Left lobe of liver (tissue), 2 donors: ENCODE measurements around the gene EXOSC5. TPM values are rescaled to one million over a fixed set of nuclear protein-coding genes. Genes with fewer than 3 reads are reported as not detected.
A peak's percentile ranks its signal among the peaks of the same experiment; 100 is the strongest.
"Not testable (repeated sequence)": the region's sequence is repeated elsewhere in the genome, so short reads cannot be mapped to it uniquely, and the experiment has no call there.

Experiments used
- ATAC-seq: fragments of 200-7000 bp; cut with Tn5 transposase; one replicate; pipeline ENCODE4 v1.9.1; 2020; ENCODE audit warnings: mild to moderate bottlenecking, moderate library complexity
- DNase-seq: peaks from one replicate; pipeline ENCODE4 v3.0.0-alpha.2; 2020; ENCODE audit warnings: low spot score
- total RNA-seq: library from RNA; stranded (reverse); gene quantifications from one replicate; pipeline ENCODE4 v1.2.1, GENCODE V29; 2021
- donor health status: DM: no; HTN: no; CAD: no; lungs with moderate emphysema.
- donor health status: DM: no; HTN: yes; CAD: no.

Gene EXOSC5
- total RNA-seq = 13.2 TPM

DNA sequence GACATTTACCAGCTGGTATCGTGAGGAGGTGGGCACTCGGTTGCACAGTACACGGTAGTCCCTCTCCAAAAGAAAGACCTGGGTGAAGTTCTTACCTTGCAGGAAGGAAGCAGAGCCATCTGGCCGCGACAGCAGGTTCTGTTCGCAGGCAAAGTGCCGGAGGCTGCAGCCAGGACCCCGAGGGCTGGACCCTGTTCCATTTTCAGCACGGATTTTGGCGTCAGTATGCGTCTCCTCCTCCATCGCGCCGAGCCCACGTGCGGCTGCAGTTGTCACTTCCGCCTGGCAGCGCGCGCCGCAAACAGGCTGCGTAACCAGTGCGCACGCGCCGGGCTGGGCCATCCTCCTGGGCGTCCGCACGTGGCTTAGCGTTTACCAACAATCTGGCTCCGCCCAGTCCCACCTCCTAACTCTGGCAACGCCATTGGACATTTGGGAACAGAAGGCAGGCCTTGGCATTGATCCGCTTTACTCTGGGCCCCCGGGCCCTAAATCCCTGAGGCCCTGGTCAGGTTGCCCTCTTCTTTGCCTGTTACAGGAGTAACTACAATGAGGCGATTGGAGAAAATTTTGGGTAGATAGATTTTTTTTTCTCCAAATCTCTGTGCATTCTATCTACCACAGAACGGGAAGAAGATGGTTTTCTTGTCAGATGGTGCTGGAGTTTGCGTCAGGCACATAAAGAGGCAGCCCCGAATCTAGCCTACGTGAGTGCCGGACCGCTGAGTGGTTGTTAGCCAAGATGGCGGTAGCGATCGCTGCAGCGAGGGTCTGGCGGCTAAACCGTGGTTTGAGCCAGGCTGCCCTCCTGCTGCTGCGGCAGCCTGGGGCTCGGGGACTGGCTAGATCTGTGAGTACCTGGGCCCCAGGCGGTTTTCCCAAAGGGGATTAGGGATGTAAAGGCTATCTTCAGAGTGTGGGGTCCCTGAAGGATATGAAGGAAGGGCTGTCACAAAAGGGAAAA, at the start of gene EXOSC5, which contains the start of gene BCKDHA:
Gene EXOSC5 (minus strand): TSS at position 274 of the 964 bp plus-strand sequence. CDS start 31 bp downstream, at position 243.
Gene BCKDHA (plus strand): TSS at position 733 of the 964 bp plus-strand sequence. CDS start 10 bp downstream, at position 743.
- peak; percentile 100 for DNase-seq
- ATAC-seq = peak; percentile 96

DNA sequence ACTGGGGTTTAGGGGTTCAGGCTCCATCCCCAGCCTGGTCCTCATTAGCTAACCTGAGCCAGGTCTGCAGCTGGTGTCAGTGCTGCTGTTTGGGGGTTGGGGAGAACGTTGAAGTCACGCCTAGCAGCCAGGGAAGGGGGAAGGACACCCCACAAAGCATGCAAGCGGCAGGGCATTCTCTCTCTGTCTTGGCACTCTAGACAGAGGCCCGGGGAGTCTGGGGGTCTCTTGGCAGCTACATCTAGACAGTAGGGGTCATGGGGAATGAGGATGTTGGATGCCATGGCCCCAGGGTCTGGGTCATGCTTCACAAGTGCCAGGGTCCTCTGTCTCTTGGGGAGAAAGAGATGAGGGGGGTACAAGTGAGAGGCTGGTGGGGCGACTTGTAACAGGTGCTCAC, 48.4 kb upstream of the EXOSC5 start:
- ATAC-seq = no peak
- DNase-seq = peak; percentile 23

DNA sequence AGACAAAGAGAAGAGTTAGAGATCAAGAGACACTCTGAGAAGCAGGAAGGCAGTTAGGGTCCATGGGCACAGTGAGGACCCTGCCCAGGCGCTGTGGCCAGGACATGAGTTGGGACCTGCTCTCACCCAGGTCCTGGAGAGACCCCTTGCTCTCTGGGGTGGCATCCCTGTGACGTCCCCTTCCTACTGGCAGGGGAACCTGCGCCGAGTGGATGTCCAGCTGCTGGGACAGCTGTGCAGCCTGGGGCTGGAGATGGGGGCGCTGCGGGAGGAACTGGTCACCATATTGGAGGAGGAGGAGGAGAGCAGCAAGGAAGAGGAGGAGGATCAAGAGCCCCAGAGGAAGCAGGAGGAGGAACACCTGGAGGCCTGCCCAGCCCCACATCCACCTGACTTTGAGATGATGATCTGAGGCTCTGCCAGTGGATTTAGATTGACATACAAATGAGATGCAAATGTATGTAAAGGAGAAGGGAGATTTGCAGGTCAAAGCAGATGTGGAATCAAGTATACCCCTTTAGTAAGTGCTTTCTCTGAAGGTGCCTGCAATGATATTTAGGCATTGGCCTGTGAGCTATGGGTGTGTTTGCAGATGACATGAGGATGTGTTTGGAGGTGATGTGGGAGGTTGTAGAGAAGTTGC, 46.8 kb upstream of the EXOSC5 start:
- DNase-seq = peak; percentile 38
- no peak for ATAC-seq

- DNase-seq = peak; percentile 36
- no peak for ATAC-seq
Measured at GRCh38 chr19:41442473-41443355, 45.6 kb upstream of the EXOSC5 start, which contains the start of gene ERICH4. TSS of gene ERICH4 (plus strand) at chr19:41443156. CDS start at chr19:41443170, 14 bp downstream.

GRCh38 chr19:41441321-41441945, 44.3 kb upstream of the EXOSC5 start:
- no peak for ATAC-seq
- DNase-seq = peak; percentile 37

GRCh38 chr19:41439441-41440222, 42.5 kb upstream of the EXOSC5 start, which contains the start of gene DMAC2:
TSS of gene DMAC2 (minus strand) at chr19:41439912. CDS start at chr19:41439899, 13 bp downstream.
- DNase-seq (peak; percentile 95), ATAC-seq (peak; percentile 96)

GRCh38 chr19:41437944-41438574, 40.9 kb upstream of the EXOSC5 start:
- no peak for ATAC-seq
- DNase-seq = no peak

GRCh38 chr19:41436674-41436951, 39.5 kb upstream of the EXOSC5 start:
- DNase-seq = no peak
- ATAC-seq = no peak

- ATAC-seq (no peak), DNase-seq (no peak)
Measured at GRCh38 chr19:41435936-41436673, 38.9 kb upstream of the EXOSC5 start.

DNA sequence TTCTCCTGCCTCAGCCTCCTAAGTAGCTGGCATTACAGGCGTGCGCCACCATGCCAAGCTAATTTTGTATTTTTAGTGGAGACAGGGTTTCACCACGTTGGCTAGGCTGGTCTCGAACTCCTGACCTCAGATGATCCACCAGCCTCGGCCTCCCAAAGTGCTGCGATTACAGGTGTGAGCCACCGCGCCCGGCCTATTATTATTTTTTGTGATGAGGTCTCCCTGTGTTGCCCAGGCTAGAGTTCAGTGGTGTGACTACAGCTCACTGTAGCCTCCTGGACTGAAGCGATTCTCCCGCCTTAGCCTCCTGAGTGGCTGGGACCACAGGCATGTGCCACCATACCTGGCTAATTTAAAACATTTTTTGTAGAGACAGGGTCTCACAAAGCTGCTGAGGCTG, 38.2 kb upstream of the EXOSC5 start:
- DNase-seq, ATAC-seq: not testable (repeated sequence)

- ATAC-seq (no peak), DNase-seq (no peak)
Measured at GRCh38 chr19:41434450-41434849, 37.3 kb upstream of the EXOSC5 start.

DNA sequence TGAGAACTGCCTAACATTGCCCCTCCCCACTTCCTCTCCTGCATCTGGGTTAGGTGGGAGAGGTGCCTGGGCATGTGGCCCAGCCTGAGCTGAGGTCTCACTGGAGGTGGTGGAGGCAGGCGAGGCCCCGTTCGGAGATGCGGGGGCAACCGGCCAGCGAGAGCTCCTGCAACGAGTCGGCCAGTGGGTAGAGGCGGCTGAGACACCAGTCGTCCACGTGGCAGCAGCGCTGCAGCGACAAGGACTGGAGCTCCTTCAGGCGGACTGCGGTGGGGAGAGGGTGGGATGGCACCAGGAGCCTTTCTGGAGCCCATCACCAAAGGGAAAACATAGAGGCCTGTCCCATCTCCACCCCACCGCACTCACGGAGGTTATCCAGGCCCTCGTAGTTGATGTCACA, 36.0 kb upstream of the EXOSC5 start:
- no peak for DNase-seq
- ATAC-seq = no peak

GRCh38 chr19:41431426-41432386, 34.5 kb upstream of the EXOSC5 start:
- peak; percentile 77 for DNase-seq
- peak; percentile 85 for ATAC-seq

GRCh38 chr19:41430922-41431321, 33.8 kb upstream of the EXOSC5 start:
- ATAC-seq (no peak), DNase-seq (no peak)

GRCh38 chr19:41428481-41428859, 31.3 kb upstream of the EXOSC5 start:
- ATAC-seq = no peak

GRCh38 chr19:41427647-41428480, 30.7 kb upstream of the EXOSC5 start:
- DNase-seq = no peak
- ATAC-seq = no peak

More at GRCh38 chr19:41428481-41428859, 31.3 kb upstream of the EXOSC5 start:
- DNase-seq = no peak
